Peyer's patch (tissue), 4 donors: Measurements from ENCODE around the gene ANKRD33.

ENCODE experiments used
- CTCF ChIP-seq, 6 experiments: fragments of 450-650 bp in 4 of 6; fragments of 200-600 bp in 2 of 6; sonication (generic) in 1 of 6; IDR thresholded peaks; one replicate each; pipeline ENCODE4 v1.5.1; 2017 to 2019; ENCODE audit warnings: antibody characterized with exemption in 6 of 6, mild to moderate bottlenecking in 3 of 6, moderate library complexity in 1 of 6
- POLR2A ChIP-seq, 2 donors: fragments of 450-650 bp; IDR thresholded peaks; one replicate each; pipeline ENCODE4 v1.5.1; 2017; ENCODE audit warnings: antibody characterized with exemption in 2 of 2, mild to moderate bottlenecking in 2 of 2, moderate library complexity in 2 of 2

DNA sequence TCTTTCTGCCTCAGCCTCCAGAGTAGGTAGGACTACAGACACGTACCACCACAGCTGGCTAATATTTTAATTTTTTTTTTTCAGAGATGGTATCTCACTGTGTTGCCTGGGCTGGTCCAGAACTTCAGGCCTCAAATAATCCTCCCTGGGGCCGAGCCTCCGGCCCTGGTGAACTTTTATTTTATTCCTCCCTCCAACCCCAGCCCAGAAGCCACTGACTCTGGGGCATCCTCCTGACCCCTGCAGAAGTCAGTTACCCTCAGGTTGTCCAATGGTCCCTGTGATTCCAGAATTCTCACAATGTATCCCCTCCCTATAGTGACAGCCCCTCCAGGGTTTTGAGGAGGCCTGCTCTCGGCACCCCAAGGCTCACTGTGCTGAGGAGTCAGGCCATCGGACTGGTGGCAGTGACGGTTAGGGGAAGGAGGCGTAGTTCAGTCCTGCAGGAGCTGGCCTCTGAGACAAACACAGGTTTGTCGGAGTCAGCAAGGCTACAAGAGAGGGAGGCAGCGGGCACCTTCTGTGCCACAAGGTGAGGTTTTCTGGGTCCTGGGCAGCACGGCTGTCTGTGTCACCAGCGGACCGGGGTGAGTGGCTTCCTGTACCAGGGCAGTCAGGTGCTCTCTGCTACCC, 20.0 kb upstream of the ANKRD33 start:
- TF ChIP-seq CTCF (IDR thresholded peaks at IDR 0.05) (no peak), POLR2A (IDR thresholded peaks at IDR 0.05) (no peak)
